ENCODE measurements around the gene THAP8. TPM values are rescaled to one million over a fixed set of nuclear protein-coding genes. Genes with fewer than 3 reads are reported as not detected.

The THAP8 gene
- total RNA-seq, 1 experiment from 2014 or later = 7.2 TPM

- no peak for DNase-seq (ENCODE audit: low spot score)
Observed at GRCh38 chr19:36030264-36031148, 23.6 kb downstream of the THAP8 start.

GRCh38 chr19:36028313-36029041, 25.6 kb downstream of the THAP8 start:
- DNase-seq (ENCODE audit: low spot score) = no peak

GRCh38 chr19:36027696-36028095, 26.4 kb downstream of the THAP8 start:
- no peak for DNase-seq (ENCODE audit: low spot score)

- no peak for DNase-seq (ENCODE audit: low spot score)
Observed at GRCh38 chr19:36026091-36026876, 27.8 kb downstream of the THAP8 start.

- DNase-seq (ENCODE audit: low spot score) = no peak
Observed at GRCh38 chr19:36025541-36025940, 28.5 kb downstream of the THAP8 start.

- no peak for DNase-seq (ENCODE audit: low spot score)
Observed at GRCh38 chr19:36023432-36023831, 30.7 kb downstream of the THAP8 start.

- DNase-seq (ENCODE audit: low spot score) = no peak
Observed at GRCh38 chr19:36019061-36019670, 34.9 kb downstream of the THAP8 start.

- peak; percentile 100 for DNase-seq (ENCODE audit: low spot score)
Observed at GRCh38 chr19:36014012-36014924, 39.8 kb downstream of the THAP8 start, which contains the start of gene ALKBH6. Gene ALKBH6, minus strand, starts transcription at chr19:36014213. Its CDS starts 816 bp downstream, at chr19:36013397.

- no peak for DNase-seq (ENCODE audit: low spot score)
Observed at GRCh38 chr19:36013280-36014011, 40.6 kb downstream of the THAP8 start.

- DNase-seq (ENCODE audit: low spot score) = no peak
Observed at GRCh38 chr19:36010402-36010801, 43.7 kb downstream of the THAP8 start.

GRCh38 chr19:36009633-36010379, 44.3 kb downstream of the THAP8 start:
- no peak for DNase-seq (ENCODE audit: low spot score)

GRCh38 chr19:36009220-36009619, 44.9 kb downstream of the THAP8 start:
- peak; percentile 63 for DNase-seq (ENCODE audit: low spot score)

- peak; percentile 87 for DNase-seq (ENCODE audit: low spot score)
Observed at GRCh38 chr19:36008336-36008978, 45.6 kb downstream of the THAP8 start, which contains the start of gene SYNE4. Gene SYNE4, minus strand, starts transcription at chr19:36008813. Its CDS starts 132 bp downstream, at chr19:36008681.

- DNase-seq (ENCODE audit: low spot score) = no peak
Observed at GRCh38 chr19:36006955-36007354, 47.1 kb downstream of the THAP8 start.

- no peak for DNase-seq (ENCODE audit: low spot score)
Observed at GRCh38 chr19:36003284-36003683, 50.8 kb downstream of the THAP8 start.

- no peak for DNase-seq (ENCODE audit: low spot score)
Observed at GRCh38 chr19:36001605-36002004, 52.5 kb downstream of the THAP8 start.

GRCh38 chr19:35996777-35997176, 57.3 kb downstream of the THAP8 start:
- DNase-seq (ENCODE audit: low spot score) = no peak
